K562 (cell line): ENCODE data around the gene ARHGEF4.

Source experiments
- ATF1 ChIP-seq, 2 experiments: fragments of 450-650 bp in 1 of 2; IDR thresholded peaks; 2 replicates each; pipeline ENCODE4 v1.6.1; 2016; ENCODE audit warnings: missing compliant biosample characterization in 1 of 2, missing genetic modification characterization in 1 of 2
- CTCF ChIP-seq, 3 experiments: IDR thresholded peaks in 2 of 3; conservative IDR thresholded peaks in 1 of 3; 2 replicates each; pipeline ENCODE4 v1.5.1; 2011 to 2012; ENCODE audit warnings: low read length in 3 of 3, mild to moderate bottlenecking in 3 of 3, control low read depth in 2 of 3, improper control_type of control experiment in 1 of 3, inconsistent platforms in 1 of 3, low read depth in 1 of 3, mixed read lengths in 1 of 3, moderate library complexity in 1 of 3; ENCODE audit not compliant: insufficient read depth in 2 of 3
- FOXM1 ChIP-seq, 2 experiments: fragments of 450-650 bp in 1 of 2; sonication (generic) in 1 of 2; formaldehyde crosslinking in 1 of 2; IDR thresholded peaks; 2 replicates each; pipeline versions ENCODE4 v1.6.1 to v1.9.0; 2017 to 2022; ENCODE audit warnings: low read depth in 2 of 2, mild to moderate bottlenecking in 2 of 2, missing genetic modification reagents in 1 of 2, moderate library complexity in 1 of 2
- KLF13 ChIP-seq: fragments of 450-650 bp; IDR thresholded peaks from 2 replicates; pipeline ENCODE4 v1.6.1; 2016; ENCODE audit warnings: missing genetic modification characterization, low read depth, mild to moderate bottlenecking, missing compliant biosample characterization, moderate library complexity, borderline replicate concordance
- POLR2AphosphoS5 ChIP-seq: IDR thresholded peaks from 2 replicates; pipeline ENCODE4 v1.6.1; 2011; ENCODE audit warnings: mild to moderate bottlenecking, low read depth, low read length, moderate library complexity; ENCODE audit not compliant: control insufficient read depth, insufficient read depth
- PRDM10 ChIP-seq: fragments of 450-650 bp; IDR thresholded peaks from 2 replicates; pipeline ENCODE4 v1.6.1; 2018; ENCODE audit not compliant: partially characterized antibody
- TGIF2 ChIP-seq: sonication (generic); formaldehyde crosslinking; IDR thresholded peaks from 2 replicates; pipeline ENCODE4 v1.8.1; 2022; ENCODE audit warnings: mild to moderate bottlenecking, missing genetic modification reagents, moderate library complexity
- USF1 ChIP-seq: sonication (generic); formaldehyde crosslinking; IDR thresholded peaks from 2 replicates; pipeline ENCODE4 v1.9.0; 2022; ENCODE audit warnings: mild to moderate bottlenecking, missing genetic modification reagents
- ZNF253 ChIP-seq: fragments of 250-450 bp; sonication (Bioruptor Pico); conservative IDR thresholded peaks from 2 replicates; pipeline ENCODE4 v1.6.1; 2021; ENCODE audit warnings: mild to moderate bottlenecking
- ZNF274 ChIP-seq: IDR thresholded peaks from 2 replicates; pipeline ENCODE4 v1.6.1; 2011; ENCODE audit warnings: low read depth, mild to moderate bottlenecking, low read length, moderate library complexity, borderline replicate concordance
- TF ChIP-seq, protein P1 (sequence below), 2 experiments: IDR thresholded peaks; 2 replicates each; pipeline ENCODE4 v1.6.1; 2011; ENCODE audit warnings: borderline replicate concordance in 1 of 2, control low read depth in 1 of 2, low read depth in 1 of 2, low read length in 1 of 2, mild to moderate bottlenecking in 1 of 2, mixed read lengths in 1 of 2, moderate library complexity in 1 of 2; ENCODE audit not compliant: insufficient read depth in 1 of 2, insufficient read length in 1 of 2, poor library complexity in 1 of 2, severe bottlenecking in 1 of 2; ENCODE audit errors: extremely low read depth in 1 of 2
- TF ChIP-seq, protein P2 (sequence below), 2 experiments: fragments of 200-800 bp in 1 of 2; sonication (Bioruptor generic) in 1 of 2; sonication (generic) in 1 of 2; formaldehyde crosslinking in 1 of 2; IDR thresholded peaks in 1 of 2; conservative IDR thresholded peaks in 1 of 2; 2 replicates each; pipeline versions ENCODE4 v1.5.0 to v1.6.1; 2016 to 2020; ENCODE audit warnings: missing compliant biosample characterization in 1 of 2, missing genetic modification characterization in 1 of 2, missing genetic modification reagents in 1 of 2

DNA sequence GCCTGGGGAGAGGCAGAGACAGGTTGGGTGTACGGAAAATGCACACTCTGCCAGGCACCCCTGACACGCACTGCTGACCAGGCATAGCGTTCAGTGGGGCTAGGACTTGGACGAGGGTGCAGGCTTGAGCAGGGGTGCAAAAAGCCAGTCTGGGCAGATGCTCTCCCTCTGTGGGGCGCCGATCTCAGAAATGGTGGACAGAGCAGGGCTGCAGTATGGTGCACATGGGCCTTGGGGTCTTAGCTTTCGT is 1.0 kb upstream of the ARHGEF4 start:
- TF ChIP-seq USF1 (CRISPR knock-in tag) (no peak), POLR2AphosphoS5 (no peak), FOXM1 (IDR thresholded peaks at IDR 0.05; ENCODE audit: low read depth) (no peak), FOXM1 (CRISPR knock-in tag; IDR thresholded peaks at IDR 0.05; ENCODE audit: low read depth) (no peak), KLF13 (tag) (no peak), ZNF274 (no peak), CTCF (IDR thresholded peaks at IDR 0.05 in 2 of 3, conservative IDR thresholded peaks at IDR 0.05 in 1 of 3; ENCODE audit: insufficient read depth in 2 of 3, low read depth in 1 of 3, low read length in 3 of 3) (no peak), TGIF2 (CRISPR knock-in tag) (no peak), PRDM10 (no peak), ZNF253 (no peak), ATF1 (CRISPR knock-in tag; IDR thresholded peaks at IDR 0.05) (no peak), ATF1 (tag; IDR thresholded peaks at IDR 0.05) (no peak)
- TF ChIP-seq, protein P1, sequence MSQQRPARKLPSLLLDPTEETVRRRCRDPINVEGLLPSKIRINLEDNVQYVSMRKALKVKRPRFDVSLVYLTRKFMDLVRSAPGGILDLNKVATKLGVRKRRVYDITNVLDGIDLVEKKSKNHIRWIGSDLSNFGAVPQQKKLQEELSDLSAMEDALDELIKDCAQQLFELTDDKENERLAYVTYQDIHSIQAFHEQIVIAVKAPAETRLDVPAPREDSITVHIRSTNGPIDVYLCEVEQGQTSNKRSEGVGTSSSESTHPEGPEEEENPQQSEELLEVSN (IDR thresholded peaks at IDR 0.05; ENCODE audit: borderline replicate concordance in 1 of 2, extremely low read depth in 1 of 2, insufficient read depth in 1 of 2, insufficient read length in 1 of 2, low read depth in 1 of 2, low read length in 1 of 2, poor library complexity in 1 of 2, severe bottlenecking in 1 of 2), result no peak
- TF ChIP-seq, protein P2, sequence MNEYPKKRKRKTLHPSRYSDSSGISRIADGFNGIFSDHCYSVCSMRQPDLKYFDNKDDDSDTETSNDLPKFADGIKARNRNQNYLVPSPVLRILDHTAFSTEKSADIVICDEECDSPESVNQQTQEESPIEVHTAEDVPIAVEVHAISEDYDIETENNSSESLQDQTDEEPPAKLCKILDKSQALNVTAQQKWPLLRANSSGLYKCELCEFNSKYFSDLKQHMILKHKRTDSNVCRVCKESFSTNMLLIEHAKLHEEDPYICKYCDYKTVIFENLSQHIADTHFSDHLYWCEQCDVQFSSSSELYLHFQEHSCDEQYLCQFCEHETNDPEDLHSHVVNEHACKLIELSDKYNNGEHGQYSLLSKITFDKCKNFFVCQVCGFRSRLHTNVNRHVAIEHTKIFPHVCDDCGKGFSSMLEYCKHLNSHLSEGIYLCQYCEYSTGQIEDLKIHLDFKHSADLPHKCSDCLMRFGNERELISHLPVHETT (CRISPR knock-in tag; conservative IDR thresholded peaks at IDR 0.05 in 1 of 2, IDR thresholded peaks at IDR 0.05 in 1 of 2), result no peak
